OCI-M2 (cell line): ENCODE data around the gene SLC39A6.
"Not testable (repeated sequence)": the region's sequence is repeated elsewhere in the genome, so short reads cannot be mapped to it uniquely, and the experiment has no call there.

Experiments
- DNase-seq: peaks from one replicate; lab custom pipeline; 2025; ENCODE audit not compliant: unreplicated experiment; lab: John Stamatoyannopoulos, UW

The SLC39A6 gene

DNA sequence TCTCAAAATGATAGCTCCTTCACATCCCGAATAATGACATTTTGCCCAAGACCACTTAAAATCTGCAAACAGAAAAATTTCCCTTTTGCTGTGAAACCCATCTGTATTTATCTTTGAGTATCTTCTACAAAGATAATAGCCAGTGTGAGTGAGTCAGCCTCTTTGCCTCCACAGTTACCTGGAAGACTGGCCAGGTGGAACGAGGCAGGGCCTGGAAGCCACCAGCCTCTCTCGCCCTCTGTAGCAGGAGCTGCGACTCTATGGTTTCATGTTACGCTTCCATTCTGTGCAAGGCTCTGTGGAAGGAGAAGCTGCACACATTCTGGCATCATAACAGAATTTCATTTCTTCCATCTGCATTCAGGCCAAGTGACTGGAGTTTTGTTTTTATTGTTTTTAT is 10.1 kb upstream of the SLC39A6 start:
- no peak for DNase-seq

- DNase-seq, result no peak
Measured at GRCh38 chr18:36135264-36135663, 6.1 kb upstream of the SLC39A6 start.

DNA sequence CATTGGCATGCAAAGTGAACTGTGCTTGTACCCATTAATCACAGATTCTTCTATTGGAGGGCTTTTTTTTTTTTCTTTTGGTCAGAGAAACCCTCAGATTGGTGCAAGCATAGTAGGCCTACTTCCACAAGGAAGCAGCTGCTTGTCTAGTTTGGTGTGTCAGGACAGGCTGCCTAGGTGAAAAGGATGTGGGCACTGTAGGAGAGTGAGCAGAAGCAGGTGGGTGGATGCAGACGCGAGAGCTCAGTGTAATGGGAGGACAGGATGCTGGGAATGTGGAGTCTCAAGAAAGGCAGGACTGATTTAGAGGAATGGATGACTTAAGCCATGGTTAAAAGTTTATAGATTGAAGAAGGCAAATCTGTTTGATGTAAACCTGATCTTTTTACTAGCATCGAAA is 3.6 kb upstream of the SLC39A6 start:
- no peak for DNase-seq

GRCh38 chr18:36131692-36132483 is 2.7 kb upstream of the SLC39A6 start:
- no peak for DNase-seq

GRCh38 chr18:36130883-36131653 is 1.9 kb upstream of the SLC39A6 start:
- no peak for DNase-seq

DNA sequence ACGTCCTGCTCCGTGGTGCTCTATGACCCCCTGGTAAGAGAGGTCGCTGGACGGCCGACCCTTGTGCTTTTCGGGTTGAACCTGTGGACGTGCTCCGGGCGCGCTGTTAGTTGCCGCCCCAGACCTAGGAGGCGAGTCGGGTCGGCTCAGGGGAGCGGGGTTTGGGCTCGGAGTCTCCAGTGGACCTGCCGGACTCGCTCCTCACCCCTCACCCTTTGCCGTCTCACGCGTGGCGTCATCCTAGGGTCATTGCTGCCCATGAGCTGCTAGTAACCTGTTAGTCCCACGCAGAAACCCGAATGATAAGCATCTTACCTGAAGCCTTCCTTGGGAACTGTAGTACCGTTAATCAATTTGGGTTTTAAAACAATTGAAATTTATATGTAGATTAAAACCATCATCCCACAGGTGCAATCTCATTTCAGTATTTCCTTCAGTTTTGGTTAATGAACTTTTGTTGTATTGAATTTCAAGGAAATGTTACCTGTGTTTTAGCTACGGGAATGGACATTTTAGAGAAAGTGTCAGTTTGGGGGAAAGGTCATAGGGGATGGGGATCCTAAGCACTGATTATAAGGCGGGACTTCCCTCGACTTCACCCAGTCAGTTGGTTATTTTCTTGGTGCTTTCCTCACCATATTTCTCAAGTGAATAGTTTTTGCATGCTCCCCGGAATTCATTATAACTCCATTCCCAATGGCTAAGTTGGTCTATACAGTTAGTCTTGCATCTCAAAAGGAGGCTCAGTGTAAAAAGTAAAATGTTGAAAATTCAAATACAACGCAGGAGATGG is 1.1 kb upstream of the SLC39A6 start:
- DNase-seq, result no peak

- no peak for DNase-seq
Measured at GRCh38 chr18:36128907-36129299, 237 bp downstream of the SLC39A6 start.

DNA sequence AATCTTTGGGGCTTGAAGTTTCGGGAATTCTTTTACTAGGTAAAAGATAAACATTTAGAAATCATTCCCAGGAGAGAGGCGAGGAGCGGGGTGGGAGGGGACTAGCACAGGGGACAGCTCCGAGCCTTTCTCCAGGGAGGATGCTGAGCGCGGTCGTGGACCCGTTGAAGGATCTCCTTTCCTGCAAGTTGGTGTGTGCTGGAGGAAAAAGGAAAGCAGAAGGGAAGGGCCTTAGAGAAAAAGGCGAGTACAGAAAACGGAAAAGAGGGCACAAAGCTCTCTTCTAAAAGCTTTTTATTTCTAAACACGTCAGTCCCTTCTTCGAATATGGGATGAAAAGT is 640 bp downstream of the SLC39A6 start:
- DNase-seq, result no peak

GRCh38 chr18:36127836-36128529 is 1.2 kb downstream of the SLC39A6 start:
- no peak for DNase-seq

DNA sequence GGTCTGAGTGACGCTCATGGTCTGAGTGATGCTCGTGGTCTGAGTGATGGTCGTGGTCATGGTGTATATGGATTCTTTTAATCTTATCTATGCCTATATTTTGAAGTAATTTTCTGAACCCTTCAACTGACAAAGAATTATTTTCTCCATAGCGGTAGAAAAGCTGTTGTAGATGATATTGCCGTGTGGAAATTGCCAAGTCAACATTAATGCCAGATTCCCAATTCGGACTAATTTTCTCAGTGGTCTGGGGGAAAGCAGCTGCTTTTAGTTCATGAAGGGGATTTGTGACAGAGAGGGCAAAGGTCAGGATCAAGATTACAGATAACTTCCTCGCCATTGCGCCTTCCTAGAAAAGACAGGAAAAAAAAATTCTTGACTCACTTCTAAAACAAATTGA is 2.5 kb downstream of the SLC39A6 start:
- DNase-seq, result no peak

GRCh38 chr18:36124841-36125240 is 4.3 kb downstream of the SLC39A6 start:
- no peak for DNase-seq

DNA sequence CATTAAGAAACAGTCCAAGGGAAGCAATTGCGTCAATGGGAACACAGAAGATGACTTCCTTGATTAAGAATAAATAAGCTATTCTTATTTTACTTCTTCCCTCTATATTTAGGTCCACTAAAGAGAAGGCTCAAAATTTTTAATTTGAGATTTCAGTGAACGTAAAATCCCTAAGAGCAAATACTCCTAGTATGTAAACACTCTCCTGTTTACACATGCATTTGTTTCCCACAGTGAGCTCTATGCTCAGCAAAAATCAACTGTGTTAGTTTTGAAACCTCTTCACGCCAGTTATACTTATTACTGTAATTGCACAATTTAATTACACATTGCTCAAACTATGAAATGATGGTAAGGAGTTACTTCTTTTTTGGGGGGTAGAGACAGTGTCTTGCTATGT is 8.8 kb downstream of the SLC39A6 start:
- no peak for DNase-seq

- not testable (repeated sequence) for DNase-seq
Measured at GRCh38 chr18:36116771-36117170, 12.4 kb downstream of the SLC39A6 start.

GRCh38 chr18:36114738-36115137 is 14.4 kb downstream of the SLC39A6 start:
- DNase-seq, result no peak

DNA sequence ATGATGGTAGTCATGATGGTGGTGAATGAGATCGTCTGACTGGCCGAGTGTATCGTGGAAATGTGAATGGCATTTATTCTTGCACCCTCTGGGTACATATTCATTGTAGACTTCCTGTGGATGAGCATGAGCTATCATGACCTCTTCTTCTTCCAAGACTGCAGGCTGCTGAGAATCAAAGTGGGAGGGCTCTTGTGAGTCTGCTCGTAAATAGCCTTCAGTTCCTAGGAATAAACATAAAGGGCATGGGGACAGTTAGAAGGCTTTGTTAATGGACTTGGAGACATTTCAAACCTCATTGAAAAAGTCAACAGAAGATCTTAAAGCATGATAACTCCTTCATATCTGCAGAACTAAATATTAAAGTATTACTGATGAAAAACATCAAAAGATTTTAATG is 14.9 kb downstream of the SLC39A6 start:
- no peak for DNase-seq

- DNase-seq, result no peak
Measured at GRCh38 chr18:36112302-36112701, 16.8 kb downstream of the SLC39A6 start.

- no peak for DNase-seq
Measured at GRCh38 chr18:36109737-36110136, 19.4 kb downstream of the SLC39A6 start.

- DNase-seq, result no peak
Measured at GRCh38 chr18:36108601-36109000, 20.5 kb downstream of the SLC39A6 start.

GRCh38 chr18:36108196-36108595 is 20.9 kb downstream of the SLC39A6 start:
- DNase-seq, result no peak

DNA sequence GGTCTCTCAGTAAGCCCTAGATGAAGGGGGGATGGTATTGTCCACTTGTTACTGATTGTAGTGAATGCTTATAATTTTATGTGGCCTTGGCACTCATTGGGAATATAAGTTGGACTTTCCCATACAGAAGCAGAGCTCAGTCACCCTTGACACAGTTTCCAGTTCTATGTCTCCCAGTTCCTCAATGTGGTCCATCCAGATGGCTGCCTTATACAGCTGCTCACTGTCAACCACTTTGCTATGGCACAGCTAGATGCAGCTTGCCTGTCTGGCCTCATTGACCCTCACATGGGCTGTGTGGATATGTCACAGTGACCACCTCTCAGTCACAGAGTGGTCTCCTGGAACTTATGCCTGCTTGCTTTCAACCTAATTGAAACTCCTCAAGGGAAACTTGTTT is 21.7 kb downstream of the SLC39A6 start:
- no peak for DNase-seq

GRCh38 chr18:36104749-36105148 is 24.4 kb downstream of the SLC39A6 start:
- DNase-seq, result no peak
